Measurements from ENCODE around the gene OPRPN.

DNA sequence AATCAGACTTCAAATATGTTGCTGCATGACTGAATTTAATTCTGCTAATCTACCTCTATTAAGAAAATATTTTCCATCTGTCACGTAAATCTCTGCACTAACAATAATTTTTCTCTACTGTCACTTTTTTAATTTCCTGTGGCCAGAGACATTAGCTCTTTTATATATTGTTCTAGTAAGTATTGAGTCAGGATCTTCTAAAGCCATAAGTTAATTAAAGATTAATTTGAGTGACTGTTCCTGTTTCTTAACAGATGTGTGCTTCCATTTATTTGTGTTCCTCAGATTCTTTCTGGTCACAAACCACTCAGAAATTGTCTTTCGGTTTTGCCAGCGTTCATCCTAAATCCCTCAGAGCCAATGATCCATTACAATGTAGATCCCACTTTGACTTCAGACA, 17.2 kb upstream of the OPRPN start:
- TF ChIP-seq SIN3A (conservative IDR thresholded peaks at IDR 0.05 in 1 of 2, IDR thresholded peaks at IDR 0.05 in 1 of 2; ENCODE audit: low read depth in 1 of 2, low read length in 2 of 2) (no peak), POLR2A (IDR thresholded peaks at IDR 0.05; ENCODE audit: control extremely low read depth in 1 of 2, low read depth in 2 of 2, low read length in 2 of 2) (no peak)
